HG02763 (cell line): Measurements from ENCODE around the gene AFP.
"Not testable (repeated sequence)": the region's sequence is repeated elsewhere in the genome, so short reads cannot be mapped to it uniquely, and the experiment has no call there.

Experiments used
- ATAC-seq: cut with Tn5 transposase; IDR thresholded peaks from one replicate; pipeline ENCODE4 v1.9.1; 2021; ENCODE audit warnings: mild to moderate bottlenecking, moderate library complexity; ENCODE audit not compliant: unreplicated experiment

Gene AFP

DNA sequence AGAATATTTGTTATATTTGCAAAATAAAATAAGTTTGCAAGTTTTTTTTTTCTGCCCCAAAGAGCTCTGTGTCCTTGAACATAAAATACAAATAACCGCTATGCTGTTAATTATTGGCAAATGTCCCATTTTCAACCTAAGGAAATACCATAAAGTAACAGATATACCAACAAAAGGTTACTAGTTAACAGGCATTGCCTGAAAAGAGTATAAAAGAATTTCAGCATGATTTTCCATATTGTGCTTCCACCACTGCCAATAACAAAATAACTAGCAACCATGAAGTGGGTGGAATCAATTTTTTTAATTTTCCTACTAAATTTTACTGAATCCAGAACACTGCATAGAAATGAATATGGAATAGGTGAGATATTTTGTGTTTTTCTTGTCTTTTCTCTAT, at the start of gene AFP:
TSS of gene AFP (plus strand) at position 238 of the 400 bp plus-strand sequence. CDS start at position 280, 42 bp downstream.
- ATAC-seq, result no peak

DNA sequence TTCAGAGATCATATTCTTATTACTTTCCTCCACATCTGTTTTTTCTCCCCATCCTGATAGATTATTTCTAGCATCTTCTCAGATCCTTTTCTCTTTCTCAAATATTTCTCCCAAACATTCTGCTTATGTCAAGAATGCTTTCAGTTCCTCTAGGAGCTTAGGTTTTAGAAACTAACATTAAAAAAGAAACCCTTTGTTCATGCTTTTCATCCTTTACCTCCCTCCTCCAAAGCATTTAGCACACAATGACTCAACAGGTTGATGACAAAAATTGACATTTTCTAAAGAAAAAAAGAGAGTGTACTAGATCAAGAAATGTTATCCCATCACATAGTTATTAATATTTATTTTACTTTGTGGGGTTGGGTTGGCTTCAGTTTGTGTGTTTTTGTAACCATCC, 48.5 kb upstream of the AFP start:
- ATAC-seq, result no peak

DNA sequence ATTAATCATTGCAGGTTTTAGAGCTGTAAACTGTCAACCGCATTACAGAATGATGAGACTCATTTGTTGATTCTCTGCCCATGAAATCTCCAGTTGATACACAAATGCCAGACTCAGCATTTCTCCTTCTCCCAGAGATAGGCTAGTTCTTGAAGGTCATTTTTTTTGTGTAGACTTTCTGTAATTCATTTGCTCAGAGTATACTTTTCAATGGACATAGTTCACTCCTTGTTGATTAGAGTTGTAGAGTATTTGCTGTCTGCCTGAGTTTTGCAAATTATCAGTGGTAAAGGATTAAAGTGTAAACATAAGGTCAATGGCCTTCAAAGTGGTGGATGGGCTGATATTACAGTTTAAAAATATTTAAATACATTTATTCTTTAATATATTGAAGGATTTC, 47.1 kb upstream of the AFP start:
- no peak for ATAC-seq

DNA sequence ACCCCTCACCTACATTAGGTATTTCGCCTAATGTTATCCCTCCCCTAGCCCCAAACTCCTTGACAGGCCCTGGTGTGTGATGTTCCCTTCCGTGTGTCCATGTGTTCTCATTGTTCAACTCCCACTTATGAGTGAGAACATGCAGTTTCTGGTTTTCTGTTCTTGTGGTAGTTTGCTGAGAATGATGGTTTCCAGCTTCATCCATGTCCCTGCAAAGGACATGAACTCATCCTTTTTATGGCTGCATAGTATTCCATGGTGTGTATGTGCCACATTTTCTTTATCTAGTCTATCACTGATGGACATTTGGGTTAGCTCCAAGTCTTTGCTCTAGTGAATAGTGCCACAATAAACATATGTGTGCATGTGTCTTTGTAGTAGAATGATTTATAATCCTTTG, 46.4 kb upstream of the AFP start:
- ATAC-seq, result not testable (repeated sequence)

DNA sequence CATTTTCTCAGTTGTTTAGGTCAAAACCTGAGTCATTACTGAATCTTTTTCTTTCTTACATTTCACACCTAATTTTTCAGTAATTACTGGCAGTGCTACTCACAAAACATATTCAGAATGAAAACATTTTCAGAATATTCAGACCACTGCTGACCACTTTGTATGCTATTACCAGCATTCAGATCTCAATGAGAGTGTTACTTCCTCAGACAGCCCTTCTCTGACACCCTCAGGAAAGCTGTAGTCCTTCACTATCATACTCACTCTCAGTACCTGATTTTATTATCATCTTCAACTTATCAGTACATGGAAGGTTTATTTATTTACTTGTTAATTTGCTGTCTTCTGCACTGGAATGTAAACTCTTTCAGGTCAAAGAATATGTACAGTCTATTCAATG, 44.2 kb upstream of the AFP start:
- ATAC-seq, result no peak

DNA sequence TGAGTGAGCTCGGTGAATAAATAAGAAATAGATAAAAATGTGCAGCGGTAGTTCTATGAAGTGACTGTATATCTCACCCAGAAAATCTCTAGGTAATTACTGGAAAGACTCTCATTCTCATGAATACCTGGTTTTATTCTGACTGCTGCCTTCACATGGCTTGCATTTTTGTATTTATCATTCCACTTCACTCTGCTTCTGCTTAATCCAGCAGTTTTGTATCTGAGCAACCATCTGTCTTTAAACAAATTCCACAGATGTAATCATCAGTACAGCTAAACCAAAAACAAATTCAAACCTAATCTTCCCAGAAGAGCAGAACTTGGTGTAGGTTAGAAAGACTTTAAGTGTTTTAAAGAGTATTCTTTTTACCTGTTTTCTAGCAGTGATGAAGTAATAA, 43.1 kb upstream of the AFP start:
- no peak for ATAC-seq

DNA sequence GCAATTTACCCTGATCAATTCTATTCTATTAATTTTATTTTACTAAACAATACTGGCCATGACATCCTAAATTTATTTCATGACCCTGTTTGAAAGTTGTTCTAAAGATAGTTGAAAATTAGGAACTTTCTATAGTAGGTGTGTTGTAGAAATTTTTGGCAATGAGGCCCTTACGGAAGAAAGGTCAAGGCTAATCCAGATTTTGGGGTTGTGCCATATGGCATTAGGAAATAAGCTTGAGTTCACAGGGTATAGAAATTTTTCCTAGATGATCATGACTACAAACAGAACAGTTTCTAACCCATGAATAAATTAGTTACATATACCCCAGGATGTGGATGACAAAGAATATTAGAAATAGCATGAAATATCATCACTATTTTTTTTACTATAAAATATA, 39.7 kb upstream of the AFP start:
- no peak for ATAC-seq

DNA sequence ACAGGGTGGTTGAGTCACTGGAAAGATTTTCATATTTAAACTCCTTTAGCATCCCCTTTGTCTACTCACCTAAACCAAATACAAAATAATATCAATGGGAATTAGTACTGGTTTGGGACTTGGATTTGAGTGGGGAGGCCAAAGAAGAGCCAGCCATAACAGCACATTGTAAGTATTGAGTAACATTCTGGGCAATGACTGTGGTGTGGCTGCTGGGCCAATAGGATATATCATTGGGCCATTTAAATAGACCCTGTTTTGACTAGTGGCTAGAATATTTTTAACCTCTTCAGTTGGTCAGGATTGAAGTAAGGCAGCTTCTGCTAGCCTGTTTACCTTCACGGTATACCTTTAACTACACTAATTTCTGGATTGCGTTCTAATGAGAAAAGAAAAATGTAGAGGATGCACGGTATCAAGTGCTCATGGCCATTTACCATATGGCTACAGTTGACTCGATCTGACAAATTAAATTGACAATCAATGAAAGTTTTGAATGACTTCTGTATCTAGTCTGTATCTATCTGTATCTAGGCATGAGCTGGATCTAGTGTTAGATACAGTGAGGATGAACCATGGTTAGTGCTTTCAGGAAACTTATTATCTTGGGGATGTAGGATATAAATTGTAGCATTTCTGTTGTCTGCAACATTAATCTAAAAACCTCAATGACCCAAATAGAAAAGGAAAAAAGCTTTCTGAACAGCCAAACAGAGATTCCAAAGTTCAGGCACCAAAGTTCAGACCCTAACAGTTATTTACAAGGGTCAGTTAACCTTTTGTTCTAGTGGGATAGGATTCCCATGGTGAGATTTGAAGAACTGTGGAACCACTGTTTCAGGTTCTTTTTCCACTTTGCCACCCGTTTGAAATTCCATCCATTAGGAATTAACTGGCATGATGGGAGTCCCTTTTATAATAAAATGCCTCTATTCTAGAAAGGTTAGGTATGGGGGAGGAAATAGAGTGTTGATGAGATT, 38.7 kb upstream of the AFP start:
- no peak for ATAC-seq

DNA sequence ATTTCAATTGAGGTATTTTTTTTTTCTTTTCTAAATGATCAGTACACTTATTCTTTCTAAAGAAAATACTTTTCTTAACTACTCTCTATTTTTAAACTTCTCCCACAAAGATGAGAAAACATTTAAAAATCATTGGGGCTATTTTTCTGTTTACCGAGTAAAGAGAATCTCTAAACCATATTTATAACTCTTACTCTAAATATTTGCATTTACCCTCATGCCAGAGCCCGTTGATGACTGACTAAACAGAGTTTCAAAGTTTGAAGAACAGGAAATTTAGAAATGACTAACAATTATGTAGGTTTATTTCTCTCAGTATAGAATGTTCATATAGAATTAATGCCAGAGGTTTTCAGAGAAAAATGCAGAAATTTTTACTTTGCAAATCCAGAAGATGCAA, 34.6 kb upstream of the AFP start:
- no peak for ATAC-seq

DNA sequence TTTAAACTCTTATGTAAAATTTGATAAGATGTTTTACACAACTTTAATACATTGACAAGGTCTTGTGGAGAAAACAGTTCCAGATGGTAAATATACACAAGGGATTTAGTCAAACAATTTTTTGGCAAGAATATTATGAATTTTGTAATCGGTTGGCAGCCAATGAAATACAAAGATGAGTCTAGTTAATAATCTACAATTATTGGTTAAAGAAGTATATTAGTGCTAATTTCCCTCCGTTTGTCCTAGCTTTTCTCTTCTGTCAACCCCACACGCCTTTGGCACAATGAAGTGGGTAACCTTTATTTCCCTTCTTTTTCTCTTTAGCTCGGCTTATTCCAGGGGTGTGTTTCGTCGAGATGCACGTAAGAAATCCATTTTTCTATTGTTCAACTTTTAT, 32.0 kb upstream of the AFP start, which contains the start of gene ALB:
TSS of gene ALB (plus strand) at position 246 of the 400 bp plus-strand sequence. CDS start at position 287, 41 bp downstream.
- no peak for ATAC-seq

DNA sequence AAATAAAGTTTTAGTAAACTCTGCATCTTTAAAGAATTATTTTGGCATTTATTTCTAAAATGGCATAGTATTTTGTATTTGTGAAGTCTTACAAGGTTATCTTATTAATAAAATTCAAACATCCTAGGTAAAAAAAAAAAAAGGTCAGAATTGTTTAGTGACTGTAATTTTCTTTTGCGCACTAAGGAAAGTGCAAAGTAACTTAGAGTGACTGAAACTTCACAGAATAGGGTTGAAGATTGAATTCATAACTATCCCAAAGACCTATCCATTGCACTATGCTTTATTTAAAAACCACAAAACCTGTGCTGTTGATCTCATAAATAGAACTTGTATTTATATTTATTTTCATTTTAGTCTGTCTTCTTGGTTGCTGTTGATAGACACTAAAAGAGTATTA, 31.6 kb upstream of the AFP start:
- no peak for ATAC-seq

DNA sequence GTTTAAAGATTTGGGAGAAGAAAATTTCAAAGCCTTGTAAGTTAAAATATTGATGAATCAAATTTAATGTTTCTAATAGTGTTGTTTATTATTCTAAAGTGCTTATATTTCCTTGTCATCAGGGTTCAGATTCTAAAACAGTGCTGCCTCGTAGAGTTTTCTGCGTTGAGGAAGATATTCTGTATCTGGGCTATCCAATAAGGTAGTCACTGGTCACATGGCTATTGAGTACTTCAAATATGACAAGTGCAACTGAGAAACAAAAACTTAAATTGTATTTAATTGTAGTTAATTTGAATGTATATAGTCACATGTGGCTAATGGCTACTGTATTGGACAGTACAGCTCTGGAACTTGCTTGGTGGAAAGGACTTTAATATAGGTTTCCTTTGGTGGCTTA, 30.9 kb upstream of the AFP start:
- no peak for ATAC-seq

DNA sequence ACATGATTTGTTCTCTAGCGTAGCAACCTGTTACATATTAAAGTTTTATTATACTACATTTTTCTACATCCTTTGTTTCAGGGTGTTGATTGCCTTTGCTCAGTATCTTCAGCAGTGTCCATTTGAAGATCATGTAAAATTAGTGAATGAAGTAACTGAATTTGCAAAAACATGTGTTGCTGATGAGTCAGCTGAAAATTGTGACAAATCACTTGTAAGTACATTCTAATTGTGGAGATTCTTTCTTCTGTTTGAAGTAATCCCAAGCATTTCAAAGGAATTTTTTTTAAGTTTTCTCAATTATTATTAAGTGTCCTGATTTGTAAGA, 29.5 kb upstream of the AFP start:
- no peak for ATAC-seq

DNA sequence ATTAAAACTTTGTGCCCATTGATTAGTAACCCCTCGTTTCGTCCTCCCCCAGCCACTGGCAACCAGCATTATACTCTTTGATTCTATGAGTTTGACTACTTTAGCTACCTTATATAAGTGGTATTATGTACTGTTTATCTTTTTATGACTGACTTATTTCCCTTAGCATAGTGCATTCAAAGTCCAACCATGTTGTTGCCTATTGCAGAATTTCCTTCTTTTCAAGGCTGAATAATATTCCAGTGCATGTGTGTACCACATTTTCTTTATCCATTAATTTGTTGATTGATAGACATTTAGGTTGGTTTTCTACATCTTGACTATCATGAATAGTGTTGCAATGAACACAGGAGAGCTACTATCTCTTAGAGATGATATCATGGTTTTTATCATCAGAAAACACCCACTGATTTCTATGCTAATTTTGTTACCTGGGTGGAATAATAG, 28.8 kb upstream of the AFP start:
- ATAC-seq, result no peak

DNA sequence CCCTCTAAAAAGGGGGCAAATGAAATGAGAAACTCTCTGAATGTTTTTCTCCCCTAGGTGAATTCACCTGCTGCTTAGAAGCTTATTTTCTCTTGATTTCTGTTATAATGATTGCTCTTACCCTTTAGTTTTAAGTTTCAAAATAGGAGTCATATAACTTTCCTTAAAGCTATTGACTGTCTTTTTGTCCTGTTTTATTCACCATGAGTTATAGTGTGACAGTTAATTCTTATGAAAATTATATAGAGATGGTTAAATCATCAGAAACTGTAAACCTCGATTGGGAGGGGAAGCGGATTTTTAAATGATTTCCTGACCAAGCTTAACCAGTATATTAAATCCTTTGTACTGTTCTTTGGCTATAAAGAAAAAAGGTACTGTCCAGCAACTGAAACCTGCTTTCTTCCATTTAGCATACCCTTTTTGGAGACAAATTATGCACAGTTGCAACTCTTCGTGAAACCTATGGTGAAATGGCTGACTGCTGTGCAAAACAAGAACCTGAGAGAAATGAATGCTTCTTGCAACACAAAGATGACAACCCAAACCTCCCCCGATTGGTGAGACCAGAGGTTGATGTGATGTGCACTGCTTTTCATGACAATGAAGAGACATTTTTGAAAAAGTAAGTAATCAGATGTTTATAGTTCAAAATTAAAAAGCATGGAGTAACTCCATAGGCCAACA, 27.7 kb upstream of the AFP start:
- no peak for ATAC-seq

DNA sequence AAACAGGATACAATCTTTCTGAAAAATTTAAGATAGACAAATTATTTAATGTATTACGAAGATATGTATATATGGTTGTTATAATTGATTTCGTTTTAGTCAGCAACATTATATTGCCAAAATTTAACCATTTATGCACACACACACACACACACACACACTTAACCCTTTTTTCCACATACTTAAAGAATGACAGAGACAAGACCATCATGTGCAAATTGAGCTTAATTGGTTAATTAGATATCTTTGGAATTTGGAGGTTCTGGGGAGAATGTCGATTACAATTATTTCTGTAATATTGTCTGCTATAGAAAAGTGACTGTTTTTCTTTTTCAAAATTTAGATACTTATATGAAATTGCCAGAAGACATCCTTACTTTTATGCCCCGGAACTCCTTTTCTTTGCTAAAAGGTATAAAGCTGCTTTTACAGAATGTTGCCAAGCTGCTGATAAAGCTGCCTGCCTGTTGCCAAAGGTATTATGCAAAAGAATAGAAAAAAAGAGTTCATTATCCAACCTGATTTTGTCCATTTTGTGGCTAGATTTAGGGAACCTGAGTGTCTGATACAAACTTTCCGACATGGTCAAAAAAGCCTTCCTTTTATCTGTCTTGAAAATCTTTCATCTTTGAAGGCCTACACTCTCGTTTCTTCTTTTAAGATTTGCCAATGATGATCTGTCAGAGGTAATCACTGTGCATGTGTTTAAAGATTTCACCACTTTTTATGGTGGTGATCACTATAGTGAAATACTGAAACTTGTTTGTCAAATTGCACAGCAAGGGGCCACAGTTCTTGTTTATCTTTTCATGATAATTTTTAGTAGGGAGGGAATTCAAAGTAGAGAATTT, 26.8 kb upstream of the AFP start:
- no peak for ATAC-seq

DNA sequence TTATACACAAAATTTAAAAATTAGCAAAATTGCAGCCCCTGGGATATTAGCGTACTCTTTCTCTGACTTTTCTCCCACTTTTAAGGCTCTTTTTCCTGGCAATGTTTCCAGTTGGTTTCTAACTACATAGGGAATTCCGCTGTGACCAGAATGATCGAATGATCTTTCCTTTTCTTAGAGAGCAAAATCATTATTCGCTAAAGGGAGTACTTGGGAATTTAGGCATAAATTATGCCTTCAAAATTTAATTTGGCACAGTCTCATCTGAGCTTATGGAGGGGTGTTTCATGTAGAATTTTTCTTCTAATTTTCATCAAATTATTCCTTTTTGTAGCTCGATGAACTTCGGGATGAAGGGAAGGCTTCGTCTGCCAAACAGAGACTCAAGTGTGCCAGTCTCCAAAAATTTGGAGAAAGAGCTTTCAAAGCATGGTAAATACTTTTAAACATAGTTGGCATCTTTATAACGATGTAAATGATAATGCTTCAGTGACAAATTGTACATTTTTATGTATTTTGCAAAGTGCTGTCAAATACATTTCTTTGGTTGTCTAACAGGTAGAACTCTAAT, 26.0 kb upstream of the AFP start:
- ATAC-seq, result no peak

DNA sequence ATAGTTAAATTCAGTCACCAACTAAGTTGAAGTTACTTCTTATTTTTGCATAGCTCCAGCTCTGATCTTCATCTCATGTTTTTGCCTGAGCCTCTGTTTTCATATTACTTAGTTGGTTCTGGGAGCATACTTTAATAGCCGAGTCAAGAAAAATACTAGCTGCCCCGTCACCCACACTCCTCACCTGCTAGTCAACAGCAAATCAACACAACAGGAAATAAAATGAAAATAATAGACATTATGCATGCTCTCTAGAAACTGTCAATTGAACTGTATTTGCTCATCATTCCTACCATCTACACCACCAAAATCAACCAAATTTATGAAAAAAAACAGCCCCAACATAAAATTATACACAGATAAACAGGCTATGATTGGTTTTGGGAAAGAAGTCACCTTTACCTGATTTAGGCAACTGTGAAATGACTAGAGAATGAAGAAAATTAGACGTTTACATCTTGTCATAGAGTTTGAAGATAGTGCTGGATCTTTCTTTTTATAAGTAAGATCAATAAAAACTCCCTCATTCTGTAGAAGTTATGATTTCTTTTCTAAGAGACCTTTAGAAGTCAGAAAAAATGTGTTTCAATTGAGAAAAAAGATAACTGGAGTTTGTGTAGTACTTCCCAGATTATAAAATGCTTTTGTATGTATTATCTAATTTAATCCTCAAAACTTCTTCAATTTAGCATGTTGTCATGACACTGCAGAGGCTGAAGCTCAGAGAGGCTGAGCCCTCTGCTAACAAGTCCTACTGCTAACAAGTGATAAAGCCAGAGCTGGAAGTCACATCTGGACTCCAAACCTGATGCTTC, 24.9 kb upstream of the AFP start:
- ATAC-seq, result no peak

DNA sequence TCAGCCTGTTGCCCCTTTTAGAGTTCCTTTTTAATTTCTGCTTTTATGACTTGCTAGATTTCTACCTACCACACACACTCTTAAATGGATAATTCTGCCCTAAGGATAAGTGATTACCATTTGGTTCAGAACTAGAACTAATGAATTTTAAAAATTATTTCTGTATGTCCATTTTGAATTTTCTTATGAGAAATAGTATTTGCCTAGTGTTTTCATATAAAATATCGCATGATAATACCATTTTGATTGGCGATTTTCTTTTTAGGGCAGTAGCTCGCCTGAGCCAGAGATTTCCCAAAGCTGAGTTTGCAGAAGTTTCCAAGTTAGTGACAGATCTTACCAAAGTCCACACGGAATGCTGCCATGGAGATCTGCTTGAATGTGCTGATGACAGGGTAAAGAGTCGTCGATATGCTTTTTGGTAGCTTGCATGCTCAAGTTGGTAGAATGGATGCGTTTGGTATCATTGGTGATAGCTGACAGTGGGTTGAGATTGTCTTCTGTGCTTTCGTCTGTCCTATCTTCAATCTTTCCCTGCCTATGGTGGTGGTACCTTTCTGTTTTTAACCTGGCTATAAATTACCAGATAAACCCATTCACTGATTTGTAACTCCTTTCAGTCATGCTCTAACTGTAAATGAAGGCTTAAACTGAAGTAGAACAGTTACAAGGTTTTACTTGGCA, 24.1 kb upstream of the AFP start:
- ATAC-seq, result no peak
